Glomerular visceral epithelial cell (primary cell): ENCODE data around the gene APC2.
A peak's percentile ranks its signal among the peaks of the same experiment; 100 is the strongest.
"Not testable (repeated sequence)": the region's sequence is repeated elsewhere in the genome, so short reads cannot be mapped to it uniquely, and the experiment has no call there.

Experiments
- DNase-seq: peaks from one replicate; pipeline ENCODE4 v3.0.0-alpha.2; 2016; ENCODE audit errors: extremely low spot score

Gene APC2

DNA sequence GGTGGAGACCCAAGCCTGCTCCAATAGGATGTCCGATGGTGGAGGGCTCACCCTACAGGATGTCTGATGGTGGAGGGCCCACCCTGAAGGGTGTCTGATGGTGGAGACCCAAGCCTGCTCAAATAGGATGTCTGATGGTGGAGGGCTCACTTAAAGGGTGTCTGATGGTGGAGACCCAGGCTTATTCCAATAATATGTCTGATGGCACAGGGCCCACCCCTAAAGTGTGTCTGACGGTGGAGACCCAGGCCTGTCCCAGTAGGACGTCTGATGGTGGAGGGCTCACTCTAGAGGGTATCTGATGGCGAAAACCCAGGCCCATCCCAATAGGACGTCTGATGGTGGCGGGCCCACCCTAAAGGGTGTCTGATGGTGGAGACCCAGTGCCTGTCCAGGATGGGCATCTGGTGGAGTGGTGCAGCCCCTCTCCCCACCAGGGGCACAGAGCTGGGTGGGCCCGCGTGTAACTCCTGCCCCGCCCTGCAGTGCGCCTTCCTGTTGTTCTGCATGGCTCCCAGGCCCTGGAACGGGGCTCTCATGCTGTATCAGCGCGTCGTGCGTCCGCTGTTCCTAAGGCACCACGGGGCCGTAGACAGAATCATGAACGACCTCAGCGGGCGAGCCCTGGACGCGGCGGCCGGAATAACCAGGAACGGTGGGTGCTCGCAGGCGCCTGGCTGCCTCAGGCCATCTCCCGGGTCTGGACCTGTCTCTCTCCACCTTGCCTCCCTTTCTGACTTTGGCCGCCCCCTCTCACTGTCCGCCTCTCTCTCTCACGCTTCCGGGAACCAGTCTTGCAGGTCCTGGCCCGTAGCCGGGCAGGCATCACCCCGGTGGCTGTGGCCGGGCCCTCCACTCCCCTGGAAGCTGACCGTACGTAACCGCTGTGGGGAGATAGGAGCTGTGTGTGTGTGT, 46.1 kb downstream of the APC2 start:
- DNase-seq, result no peak

- DNase-seq, result no peak
Measured at GRCh38 chr19:1496714-1497577, 47.0 kb downstream of the APC2 start.

DNA sequence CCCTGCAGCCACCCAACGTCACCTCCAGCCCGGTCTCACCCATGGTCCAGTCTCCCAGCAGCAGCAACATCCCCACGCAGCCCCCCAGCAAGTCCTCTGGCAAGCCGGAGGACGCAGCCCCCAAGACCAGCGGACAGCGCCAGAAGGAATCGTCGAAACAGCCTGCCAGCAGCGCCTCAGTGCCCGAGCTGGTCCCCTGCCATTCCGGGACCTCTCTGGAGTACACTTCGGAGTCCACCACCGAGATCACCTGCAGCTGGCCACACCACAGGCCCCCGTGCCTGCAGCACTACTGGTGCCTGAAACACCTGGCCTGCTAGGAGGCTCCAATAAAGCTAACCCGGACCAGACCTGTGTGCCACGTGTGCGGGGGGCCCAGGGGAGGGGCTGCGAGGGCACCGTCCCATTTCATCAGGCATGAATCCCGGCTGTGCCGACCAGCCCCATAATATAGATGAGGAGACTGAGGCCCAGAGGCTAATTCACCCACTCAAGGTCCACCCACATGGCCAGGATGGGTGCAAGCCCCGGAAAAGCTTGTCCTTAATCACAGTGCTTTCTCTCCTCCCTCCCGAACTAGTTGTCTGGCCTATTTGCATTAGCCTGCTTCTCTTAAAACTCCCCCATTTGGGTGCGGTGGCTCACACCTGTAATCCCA, 47.8 kb downstream of the APC2 start:
- DNase-seq, result no peak

DNA sequence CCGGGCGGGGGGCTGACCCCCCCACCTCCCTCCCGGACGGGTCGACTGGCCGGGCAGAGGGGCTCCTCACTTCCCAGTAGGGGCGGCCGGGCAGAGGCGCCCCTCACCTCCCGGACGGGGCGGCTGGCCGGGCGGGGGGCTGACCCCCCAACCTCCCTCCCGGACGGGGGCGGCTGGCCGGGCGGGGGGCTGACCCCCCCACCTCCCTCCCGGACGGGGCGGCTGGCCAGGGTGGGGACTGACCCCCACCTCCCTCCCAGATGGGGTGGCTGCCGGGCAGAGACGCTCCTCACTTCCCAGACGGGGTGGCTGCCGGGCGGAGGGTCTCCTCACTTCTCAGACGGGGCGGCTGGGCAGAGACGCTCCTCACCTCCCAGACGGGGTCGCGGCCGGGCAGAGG, 49.3 kb downstream of the APC2 start:
- DNase-seq, result not testable (repeated sequence)

DNA sequence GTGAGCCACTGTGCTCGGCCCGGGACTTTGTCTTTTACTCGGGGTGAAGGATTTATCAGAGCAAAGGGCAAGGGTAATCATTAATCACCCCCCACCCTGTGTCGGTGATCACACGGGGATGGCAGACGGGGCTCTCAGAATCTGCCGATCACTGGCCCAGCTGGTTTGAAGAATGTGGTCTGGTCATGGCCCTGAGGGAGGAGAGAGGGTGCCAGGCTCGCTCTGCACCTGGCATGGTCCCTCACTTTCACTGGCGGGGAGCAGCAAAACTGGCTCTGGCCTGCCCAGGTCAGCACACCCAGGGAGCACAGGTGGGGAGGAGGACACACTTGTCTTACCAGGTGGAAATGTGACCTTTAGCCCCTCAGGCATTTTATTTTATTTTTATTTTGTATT, 51.3 kb downstream of the APC2 start:
- peak; percentile 58 for DNase-seq

- DNase-seq, result no peak
Measured at GRCh38 chr19:1502433-1503088, 52.6 kb downstream of the APC2 start.

GRCh38 chr19:1503089-1503924, 53.4 kb downstream of the APC2 start:
- DNase-seq, result peak; percentile 47

DNA sequence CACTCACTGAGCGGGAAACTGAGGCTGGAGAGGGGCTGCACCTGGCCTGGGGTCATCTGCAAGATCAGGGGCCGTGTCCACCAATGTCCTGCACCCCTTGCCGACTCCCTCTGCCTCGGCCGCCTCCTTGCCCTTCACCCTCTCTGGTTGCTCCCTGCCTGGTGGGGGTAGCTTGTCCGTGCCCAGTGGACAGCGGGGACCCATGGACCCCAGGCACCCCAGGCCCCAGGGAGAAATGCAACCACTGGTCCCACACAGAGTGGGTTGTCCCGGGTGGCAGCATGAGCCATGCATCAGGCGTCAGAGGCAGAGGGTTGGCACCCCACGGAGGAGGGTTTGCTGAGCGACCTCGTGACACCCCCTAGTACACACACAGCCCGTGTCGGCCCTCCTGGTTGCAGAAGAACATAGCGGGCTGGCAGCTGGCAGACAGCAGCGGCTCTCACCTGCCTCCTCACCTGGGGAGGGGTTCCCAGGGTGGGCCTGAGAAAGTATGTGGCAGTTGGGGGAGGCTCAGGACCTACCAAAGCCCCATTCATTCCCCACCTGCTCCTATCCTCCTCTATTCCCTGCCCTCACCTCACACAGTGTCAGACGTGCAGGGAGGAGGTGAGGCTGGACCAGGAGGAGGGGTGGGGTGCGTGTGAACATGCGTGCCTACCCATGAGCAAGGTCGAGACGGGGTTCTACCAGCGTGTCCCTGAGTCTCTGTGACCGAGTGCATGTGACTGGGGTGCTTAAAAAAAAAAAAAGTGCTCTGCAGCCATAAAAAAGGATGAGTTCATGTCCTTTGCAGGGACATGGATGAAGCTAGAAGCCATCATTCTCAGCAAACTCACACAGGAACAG, 54.2 kb downstream of the APC2 start:
- DNase-seq, result no peak

GRCh38 chr19:1505012-1505411, 55.1 kb downstream of the APC2 start:
- no peak for DNase-seq

DNA sequence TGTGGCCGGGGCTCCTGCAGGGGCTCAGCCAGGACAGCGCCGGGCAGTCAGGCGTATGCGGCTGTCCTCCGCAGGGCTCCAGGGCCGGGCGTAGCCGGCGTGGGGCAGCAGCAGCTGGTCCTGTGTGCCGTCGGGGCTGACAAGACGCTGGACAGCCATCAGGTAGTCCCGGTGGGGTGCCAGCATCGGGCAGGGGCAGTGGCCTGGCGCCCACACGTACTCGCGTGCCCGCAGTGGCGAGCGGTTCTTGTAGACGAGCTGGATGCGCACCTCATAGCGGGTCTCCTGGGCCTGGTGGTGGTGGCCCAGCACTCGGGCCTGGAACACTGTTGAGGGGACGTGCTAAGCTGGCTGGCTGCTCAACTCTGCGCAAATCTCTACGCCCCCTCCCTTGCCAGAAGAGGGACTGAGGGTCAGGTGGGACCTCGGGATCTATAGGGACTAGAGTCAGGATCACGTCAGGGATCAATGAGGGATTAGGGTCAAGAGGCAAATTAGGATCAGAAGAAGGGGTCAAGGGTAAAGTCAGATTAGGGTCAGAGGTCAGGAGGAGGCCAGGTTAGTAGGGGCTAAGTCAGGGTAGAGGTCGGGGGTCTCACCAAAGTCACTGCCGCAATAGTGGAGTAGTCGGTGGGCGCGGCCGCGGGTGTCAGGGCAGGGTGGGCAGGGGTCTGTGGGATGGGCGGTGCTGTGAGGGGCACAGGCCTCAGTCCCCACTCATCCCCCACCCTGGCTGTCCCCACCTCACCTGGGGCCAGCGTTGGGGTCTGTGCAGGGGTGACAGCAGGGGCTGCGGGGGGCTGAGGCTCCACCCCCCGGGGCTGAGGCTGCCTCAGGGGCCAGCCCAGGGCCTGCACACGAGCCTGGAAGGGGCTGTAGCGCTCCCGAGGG, 56.3 kb downstream of the APC2 start:
- no peak for DNase-seq

GRCh38 chr19:1507192-1507660, 57.3 kb downstream of the APC2 start:
- DNase-seq, result no peak

DNA sequence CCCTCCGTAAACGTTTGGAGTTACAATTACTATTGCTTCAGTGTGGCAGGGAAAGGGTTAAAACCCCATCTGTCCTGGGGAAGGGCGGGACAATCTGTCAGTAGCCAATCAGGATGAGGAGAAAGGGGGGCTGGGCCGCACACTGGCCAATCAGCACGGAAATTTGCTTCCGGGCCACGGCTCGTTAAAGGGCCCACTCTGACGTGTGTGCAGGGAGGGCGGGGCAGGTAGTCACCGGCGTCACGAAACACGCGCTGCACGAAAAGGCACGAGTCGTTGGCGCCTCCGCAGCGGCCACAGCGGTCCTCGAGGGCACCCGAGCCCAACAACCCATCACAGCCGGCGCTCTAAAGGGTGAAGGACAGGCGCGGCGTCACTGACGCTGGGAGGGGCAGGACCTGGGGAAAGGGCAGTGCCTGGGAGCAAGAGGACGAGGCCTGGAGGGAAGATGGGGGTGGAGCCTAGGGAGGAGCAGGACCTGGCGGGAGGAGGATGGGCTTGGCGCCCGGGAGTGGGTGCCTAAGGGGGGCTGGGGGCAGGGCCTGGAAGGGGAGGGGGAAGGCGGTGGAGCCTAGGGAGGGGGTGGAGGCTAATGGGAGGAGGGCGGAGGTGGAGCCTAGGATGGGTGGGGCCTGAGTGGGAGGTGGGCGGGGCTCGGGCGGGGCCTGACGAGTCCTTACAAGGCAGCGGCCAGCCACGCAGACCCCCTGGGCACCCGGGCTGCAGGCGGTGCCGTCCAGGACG, 58.0 kb downstream of the APC2 start:
- peak; percentile 76 for DNase-seq

GRCh38 chr19:1508507-1508856, 58.6 kb downstream of the APC2 start:
- DNase-seq, result no peak

GRCh38 chr19:1509602-1510441, 59.9 kb downstream of the APC2 start:
- no peak for DNase-seq

- no peak for DNase-seq
Measured at GRCh38 chr19:1510442-1510806, 60.5 kb downstream of the APC2 start.

DNA sequence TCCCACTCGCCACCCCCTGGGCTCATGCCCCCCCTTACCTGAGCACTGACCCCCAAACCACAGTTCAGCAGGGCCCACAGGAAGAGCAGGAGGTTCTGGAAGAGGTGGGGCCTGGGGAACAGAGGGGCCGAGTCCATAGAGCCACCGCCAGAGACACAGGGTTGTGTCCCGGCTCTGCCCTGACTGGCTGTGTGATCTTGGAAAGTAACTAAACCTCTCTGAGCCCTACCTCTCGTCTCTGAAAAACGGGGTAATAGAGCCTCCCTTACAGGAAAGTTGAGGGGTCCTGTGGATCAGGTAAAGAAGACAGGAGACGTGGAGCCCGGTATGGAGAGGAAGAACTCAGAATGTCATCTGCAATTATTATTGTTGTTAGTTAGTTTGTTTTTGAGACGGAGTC, 60.9 kb downstream of the APC2 start:
- DNase-seq, result no peak
